ENCODE measurements around the gene FAM53A. TPM values are rescaled to one million over a fixed set of nuclear protein-coding genes. Genes with fewer than 3 reads are reported as not detected.
"Not testable (repeated sequence)": the region's sequence is repeated elsewhere in the genome, so short reads cannot be mapped to it uniquely, and the experiment has no call there.

Gene FAM53A
- total RNA-seq, 1 donor from 2014 or later: not detected

GRCh38 chr4:1607436-1608195 lies 76.5 kb downstream of the FAM53A start:
- not testable (repeated sequence) for DNase-seq (ENCODE audit: low spot score)

DNA sequence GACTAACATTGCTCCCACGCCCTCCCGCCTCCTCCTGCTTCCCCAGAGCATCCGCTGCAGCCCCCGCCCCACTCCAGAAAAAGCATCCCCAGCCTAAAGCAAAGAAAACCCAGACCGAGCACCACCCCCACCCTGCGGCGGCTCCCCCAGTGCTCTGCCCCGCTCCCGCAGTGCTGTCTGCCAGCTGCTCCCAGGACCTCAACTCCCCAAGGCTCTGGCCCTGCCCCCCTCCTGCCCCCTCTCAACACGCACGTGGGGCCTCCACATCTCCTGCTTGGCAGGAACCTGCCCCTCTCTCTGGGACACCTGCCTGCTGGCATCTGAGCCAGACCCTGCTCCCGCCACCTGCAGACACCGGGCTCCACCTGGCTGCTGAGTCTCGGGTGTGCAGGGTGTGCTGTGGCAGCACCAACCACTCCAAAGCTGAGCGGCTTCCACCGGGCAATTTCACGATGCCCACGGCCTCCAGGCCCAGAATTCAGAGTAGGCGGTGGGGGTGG lies 79.4 kb downstream of the FAM53A start:
- DNase-seq (ENCODE audit: low spot score): no peak

DNA sequence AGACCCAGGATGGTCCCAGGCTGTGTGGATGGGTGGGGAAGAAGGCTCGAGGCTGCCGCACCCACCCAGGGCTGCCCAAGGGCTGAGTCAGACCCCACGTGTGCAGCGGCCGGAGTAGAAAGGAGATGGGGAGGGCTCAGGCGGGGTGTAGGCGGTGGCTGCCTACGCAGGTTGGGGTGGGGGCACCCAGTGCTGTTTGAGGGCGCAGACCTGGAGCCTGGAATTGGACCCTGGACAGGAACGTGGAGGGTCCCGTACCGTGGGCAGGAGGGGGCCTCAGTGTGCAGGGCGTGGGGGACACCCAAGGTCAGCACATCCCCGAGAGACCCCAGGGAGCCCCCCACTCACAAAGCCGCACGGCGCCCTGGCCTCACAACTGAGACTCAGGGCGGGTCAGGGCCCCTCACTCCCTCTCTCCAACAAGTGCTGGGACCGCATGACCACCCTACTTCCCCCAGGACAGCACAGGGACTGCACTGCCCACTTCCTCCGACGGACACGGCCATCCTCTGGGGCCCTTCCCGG lies 79.9 kb downstream of the FAM53A start:
- no peak for DNase-seq (ENCODE audit: low spot score)

- DNase-seq (ENCODE audit: low spot score): no peak
Observed at GRCh38 chr4:1603413-1604135, 80.5 kb downstream of the FAM53A start.

- DNase-seq (ENCODE audit: low spot score): no peak
Observed at GRCh38 chr4:1602655-1603412, 81.3 kb downstream of the FAM53A start.

DNA sequence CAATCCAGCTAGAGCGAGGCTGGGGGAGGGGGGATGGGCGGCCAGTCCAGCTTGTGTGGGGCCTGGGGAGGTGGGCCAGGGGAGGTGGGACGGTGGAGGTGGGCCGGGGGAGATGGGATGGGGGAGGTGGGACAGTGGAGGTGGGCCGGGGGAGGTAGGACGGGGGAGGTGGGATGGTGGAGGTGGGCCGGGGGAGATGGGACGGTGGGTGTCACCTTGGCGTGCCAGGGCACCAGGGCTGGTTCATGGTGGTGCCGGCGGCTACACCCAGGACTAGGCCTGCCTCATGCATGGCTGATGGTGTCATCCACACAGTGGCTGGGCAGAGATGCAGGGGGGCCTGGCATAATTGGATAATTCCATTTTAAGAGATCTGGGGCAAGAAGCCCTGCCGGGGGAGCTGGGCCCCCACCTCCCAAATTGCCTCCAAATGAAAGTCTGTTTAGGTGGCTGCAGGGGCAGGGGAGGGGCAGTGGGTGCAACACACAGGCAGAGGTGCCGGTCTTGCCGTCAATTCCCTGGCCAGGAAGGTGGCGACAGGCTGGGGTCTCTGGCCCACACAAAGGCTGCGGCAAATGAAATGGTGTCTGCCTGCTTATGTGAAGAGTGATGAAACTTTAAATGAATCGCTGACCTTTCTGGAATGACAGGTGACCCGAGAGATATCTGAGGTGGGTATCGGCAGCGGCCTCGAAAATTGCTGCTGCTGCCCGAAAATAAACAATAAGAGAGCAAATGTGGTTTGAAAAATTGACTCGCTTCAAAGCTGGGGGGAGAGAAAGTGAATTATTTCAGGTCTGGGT lies 82.1 kb downstream of the FAM53A start:
- DNase-seq (ENCODE audit: low spot score): no peak

DNA sequence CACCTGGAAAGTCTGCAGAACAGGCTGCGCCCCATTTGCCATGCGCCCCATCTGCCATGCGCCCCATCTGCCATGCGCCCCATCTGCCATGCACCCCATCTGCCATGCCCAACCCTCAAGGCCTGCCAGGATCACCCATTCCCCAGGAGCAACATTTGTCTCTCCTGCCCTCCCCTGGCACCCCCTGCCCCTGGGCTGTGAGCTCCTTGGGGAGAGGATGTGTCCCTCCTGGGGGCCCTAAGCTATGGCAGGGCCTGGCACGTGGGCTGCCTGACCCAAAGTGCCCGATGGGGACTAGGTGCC lies 82.6 kb downstream of the FAM53A start:
- DNase-seq (ENCODE audit: low spot score): no peak

- no peak for DNase-seq (ENCODE audit: low spot score)
Observed at GRCh38 chr4:1600811-1601532, 83.1 kb downstream of the FAM53A start.

DNA sequence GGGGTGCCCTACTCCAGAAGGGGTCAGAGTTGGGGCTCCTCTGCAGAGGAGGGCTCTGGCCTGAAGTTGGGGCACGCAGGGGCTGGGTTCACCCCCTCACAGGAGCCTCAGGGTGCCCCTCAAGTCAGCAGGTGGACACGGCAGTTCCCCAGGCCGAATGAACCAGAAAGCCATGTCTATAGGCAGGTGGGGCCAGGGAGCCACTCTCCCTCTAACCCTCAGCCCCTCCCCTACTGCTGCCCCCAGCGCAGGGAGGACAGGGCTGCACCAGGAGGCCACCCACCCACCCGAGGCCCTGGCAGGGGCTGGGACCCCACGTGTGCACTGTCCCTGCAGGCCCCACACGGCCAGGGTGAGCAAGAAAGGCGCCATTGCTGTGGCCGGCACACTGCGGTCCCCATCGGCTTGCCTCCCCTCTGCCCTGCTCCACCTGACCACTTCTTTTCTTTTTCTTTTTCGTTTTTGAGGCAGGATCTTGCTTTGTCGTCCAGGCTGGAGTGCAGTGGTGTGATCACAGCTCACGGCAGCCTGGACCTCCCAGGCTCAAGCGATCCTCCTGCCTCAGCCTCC lies 83.8 kb downstream of the FAM53A start:
- DNase-seq (ENCODE audit: low spot score): no peak

GRCh38 chr4:1599491-1600210 lies 84.5 kb downstream of the FAM53A start:
- no peak for DNase-seq (ENCODE audit: low spot score)

- DNase-seq (ENCODE audit: low spot score): no peak
Observed at GRCh38 chr4:1599026-1599481, 85.1 kb downstream of the FAM53A start.

DNA sequence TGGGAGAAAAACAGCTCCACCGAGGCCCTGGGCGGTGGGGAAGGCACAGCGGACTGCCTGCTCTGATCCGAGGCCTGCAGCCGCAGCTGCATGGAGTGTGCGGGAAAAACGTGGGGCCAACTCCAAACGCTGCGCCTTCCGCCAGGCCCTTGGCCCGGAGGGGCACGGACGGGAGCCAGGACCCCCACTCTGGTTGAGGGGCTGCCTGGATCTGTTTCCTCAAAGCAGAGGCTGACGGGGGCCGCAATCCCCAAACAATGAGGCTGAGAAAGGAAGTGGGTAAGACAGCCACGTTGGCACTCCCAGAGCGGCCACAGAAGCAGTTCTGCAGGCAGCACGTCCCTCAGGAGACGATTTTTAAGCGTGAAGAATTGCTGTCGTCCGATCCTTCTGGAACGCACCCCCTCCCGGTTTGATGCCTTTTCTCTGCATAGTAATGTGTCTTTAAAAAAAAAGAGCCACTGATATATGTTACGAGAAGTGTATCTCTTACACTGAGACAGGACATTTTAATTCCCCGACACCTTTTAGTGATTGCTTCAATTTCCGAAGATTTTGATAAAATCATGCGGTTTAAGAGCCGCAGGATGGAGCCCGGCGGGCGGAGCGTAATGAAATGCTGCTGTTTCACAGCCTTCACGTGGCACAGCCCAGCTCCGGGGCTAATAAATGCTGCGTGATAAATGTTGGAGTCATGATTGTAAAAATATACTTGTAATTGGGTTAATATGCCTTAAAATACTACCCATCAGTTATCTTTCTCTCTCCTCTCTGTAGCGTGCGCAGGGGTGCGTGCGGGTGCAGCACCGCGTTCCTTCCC lies 85.7 kb downstream of the FAM53A start:
- DNase-seq (ENCODE audit: low spot score): no peak

- no peak for DNase-seq (ENCODE audit: low spot score)
Observed at GRCh38 chr4:1597021-1597931, 86.8 kb downstream of the FAM53A start.

- DNase-seq (ENCODE audit: low spot score): no peak
Observed at GRCh38 chr4:1596393-1596792, 87.7 kb downstream of the FAM53A start.

DNA sequence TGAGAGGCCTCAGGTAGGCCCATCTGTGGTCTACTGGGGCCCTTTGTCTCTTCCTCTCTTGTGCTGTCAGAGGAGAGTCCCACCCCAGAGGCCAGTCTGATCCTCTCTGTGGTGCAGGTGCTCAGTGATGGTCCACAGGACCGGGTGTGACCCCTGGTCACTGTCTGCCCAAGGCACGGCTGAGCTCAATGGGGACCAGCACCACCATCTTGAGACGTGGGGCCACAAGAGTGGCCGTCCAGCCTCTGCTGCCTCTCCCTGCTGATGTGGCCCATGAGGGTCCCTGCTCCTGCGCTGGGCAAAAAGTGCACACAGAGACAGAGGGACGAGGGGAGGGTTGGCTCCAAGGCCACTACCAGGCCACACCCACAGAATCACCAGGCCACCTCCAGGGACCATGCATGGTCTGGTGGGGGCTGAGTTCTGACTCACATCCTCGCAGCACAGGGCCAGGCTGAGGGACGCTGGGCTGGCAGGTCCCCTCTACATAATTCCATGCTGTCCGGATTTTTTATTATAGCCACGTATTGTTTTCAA lies 88.3 kb downstream of the FAM53A start:
- no peak for DNase-seq (ENCODE audit: low spot score)

- no peak for DNase-seq (ENCODE audit: low spot score)
Observed at GRCh38 chr4:1594871-1595788, 89.0 kb downstream of the FAM53A start.

Data from umbilical cord (tissue), 2 donors.